ENCODE measurements around the gene ANO2.

The ANO2 gene

DNA sequence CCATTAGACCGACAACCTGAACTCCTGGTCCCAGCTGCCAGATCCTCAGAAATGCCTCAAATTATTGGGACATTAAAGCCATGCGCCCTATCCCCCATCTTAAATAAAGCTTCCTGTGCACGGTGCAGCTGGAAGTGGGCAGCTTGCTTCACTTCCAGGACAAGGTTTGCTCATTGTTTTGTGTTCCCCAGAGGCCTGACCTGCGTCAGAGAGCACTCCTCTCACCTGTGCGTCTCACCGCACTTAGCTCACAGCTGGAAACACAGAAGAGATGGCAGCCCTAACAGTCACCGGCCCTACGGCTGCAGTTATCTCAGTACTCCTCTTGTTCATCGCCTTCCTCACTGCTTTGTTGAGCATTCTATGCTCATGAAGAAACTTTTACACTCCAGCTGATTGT lies 135.5 kb downstream of the ANO2 start:
- no peak for DNase-seq

DNA sequence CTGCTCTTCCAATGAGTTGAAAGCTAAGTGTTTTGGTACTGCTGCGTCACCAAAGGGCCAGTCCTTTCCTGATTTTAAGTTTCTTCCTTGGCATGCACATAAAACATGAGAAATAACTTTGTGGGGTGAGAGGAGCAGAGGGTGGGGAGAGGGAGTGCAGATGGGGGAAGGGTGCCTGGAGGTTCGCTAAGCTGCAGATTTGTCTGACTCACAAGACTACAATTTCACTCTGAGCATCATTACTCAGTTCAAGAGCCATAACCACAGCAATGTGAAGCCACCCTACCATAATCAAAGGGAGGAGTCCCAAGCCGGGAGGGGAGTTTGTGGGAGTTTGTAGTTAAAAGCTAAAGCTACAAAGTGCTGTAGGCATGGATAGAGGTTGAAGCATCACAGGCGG lies 136.1 kb downstream of the ANO2 start:
- no peak for DNase-seq

DNA sequence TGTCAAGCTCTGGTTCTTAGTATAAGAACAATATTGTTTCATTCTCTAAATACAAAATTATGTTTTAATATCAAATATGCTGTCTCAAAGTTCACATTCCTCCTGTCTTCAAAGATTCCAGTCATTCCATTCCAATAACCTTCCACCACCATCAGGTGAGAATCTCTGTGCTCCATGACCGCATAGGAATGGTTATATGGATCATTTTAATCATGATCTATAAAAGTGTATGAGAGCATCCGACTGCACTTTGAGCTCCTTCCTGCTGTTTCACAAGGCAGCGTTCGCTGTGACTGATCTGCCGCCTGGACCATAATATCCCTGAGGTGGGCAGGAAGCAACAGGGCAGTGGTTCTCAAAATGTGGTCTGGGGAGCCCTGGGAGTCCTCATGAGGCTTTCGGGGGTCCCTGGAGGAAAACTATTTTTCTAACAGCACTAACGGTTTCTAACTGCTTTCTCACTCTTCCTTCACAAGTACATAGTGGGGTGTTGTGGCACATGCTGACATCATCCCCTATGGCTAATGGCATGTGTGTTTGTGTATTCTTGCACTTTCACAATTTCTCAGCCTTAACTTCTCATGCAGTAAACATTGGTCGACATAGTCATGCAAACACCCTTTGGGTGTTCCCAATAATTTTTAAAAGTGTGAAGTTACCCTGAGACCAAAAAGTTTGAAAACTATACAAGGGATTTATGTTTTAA lies 137.4 kb downstream of the ANO2 start:
- DNase-seq: no peak

DNA sequence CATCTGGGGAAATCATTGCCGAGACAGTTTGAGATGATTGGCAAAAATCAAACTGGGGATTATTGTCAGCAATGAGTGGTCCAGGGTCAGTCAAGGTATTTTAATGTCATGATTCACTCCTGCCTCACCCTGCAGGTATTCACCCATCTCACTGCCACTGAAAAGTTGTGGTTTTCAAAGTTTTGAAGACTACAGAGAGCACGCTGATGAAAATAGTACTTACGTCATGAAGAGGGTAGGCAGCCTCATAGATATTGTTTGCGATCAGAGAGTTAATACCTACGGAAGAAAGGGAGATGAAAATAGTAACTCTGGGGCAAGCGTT lies 138.0 kb downstream of the ANO2 start:
- DNase-seq: no peak

DNA sequence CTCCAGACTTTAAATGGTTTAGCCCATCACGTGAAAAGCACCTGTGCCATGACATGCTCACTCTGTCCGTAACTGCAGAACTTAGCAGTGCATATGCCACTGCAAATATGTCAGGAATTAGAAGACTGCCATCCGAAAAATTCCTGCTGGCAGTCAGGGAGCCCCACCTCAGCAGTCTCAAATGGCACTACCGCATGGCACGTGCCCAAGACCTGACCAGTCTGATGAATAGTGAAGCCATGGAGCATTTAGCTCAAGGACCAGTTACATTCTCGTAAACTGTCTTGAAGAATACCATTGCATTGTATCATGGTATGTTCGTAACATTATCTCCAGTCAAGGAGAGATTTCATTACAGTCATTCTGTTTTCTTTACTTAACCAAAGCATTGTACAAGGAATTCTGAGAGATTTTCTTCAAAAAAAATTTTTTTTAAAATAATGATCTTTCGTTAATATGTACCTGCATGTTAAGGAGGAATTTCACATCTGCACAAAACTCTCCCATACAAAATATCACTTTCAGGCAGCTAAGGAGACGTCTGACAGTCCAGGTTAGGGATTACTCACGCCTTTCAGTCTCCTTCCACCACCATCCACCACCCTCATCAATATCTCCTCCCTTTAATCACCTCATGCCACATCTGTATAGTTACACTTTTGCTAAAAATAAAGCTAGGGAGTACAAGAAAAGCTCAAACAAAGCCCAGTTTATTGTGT lies 138.5 kb downstream of the ANO2 start:
- DNase-seq: no peak

DNA sequence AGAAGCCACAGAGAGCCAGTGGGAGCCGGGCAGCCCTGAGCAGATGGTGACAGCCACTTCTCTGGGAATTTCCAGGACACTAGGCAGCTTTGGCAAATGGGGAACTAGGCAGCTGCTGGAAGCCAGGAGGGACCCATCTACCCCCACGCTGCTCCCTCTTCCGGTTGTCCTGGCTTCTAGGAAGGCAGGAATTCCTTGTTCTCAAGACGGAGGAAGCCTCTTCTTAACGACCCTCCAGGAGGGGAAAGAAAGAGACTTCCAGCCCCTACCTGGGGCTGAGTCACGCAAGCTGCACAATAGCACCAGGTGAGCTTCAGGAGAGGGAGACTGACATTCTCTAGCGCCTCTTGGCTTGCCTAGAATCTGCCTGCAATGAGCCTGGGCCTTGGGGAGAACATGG lies 141.5 kb downstream of the ANO2 start:
- no peak for DNase-seq

DNA sequence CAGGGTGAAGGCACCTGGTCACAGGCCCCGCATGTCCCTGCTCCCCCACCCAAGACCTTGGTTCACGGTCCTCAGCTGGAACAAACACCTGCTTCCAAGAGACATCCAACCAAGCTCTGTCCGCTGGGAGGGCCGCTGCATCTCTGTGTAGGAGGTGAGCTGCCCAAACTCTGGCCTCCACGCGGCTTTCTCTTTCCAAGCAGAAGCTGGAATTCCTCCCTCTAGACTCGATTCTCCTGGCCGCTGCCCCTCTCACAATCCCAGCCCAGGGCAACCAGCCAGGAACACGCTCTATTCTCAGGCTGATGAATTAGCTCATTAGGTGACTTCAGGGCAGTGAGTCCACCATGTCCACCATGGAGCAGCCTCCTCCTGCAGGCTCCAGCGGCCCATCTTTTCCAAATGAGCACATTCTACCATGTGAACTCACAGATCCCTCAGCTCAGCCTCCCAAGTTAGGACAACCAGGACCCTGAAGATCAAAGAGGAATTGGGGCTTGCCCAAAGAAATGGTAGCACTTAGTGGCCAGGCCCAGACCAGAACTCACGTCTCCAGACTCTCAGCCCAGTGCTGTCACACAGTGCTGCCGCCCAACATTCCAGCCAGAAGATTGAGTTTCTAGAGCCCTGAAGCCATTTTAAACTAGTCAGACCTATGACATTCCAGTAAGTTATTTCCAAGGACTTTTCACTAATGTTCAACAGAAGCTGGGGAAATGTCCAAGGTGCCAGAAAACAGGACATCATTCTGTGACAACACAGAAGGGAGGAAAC lies 146.6 kb downstream of the ANO2 start:
- no peak for DNase-seq

DNA sequence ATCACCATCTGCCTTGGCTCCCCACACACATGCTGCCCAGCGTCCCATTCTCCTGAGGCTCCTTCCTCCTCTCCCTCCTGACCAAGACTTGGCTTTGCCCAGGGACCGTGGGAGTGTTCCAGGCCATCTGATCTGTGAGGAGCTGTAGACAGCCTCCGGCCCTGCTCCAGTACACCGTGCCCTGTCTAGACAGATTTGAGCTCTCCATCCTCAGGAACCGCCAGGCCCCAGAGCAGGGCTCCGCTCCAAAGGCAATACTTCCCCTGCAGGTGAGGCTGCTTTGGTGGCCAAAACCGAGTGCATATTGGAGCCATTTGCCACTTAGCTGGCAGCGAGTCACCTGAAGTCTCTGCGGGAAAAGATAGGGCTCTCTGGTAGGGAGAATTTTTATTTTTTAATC lies 147.4 kb downstream of the ANO2 start:
- no peak for DNase-seq

DNA sequence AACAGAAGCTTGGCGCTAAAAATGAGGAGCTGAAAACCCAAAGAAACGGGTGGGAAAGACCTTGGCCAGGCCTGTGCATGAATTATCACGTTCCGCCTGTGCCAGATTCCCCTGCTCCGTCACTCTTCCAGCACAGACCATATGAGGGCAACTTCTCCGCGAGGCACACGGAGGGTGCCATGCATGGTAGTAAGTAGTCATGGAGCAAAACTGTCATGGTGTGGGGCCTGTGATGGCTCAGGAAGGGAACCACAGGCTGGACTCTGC lies 148.2 kb downstream of the ANO2 start:
- DNase-seq: no peak

DNA sequence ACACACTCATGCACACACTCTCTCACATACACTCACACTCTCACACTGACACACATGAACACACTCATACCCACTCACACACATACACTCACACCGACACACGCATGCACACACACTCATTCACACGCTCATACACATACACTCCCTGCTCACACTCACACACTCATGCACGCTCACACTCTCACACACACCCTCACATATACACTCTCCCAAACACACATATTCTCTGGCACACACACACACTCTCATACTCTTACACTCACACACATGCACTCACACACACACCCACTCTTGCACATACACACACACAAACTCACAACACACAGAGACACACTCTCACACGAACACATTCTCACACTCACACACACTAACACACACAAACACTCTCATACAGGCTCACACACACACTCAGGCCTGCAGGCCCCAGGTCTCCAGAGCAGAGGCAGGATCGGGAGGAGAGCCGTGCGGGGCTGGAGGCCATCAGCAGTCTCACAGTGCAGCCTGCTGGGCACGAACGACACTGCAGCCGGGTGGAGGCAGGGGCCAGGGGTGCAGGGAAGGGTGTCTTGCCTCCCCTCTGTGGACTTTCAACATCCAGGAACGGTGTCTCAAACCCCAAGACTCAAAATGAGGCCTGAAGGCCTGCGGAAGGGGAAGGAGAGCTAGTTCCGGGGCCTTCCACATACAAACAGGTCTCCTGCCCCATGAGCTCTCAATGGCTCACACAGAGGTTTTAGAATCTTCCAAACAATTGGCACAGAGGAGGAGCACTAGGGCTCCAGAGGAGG lies 148.7 kb downstream of the ANO2 start:
- peak; percentile 62 for DNase-seq

DNA sequence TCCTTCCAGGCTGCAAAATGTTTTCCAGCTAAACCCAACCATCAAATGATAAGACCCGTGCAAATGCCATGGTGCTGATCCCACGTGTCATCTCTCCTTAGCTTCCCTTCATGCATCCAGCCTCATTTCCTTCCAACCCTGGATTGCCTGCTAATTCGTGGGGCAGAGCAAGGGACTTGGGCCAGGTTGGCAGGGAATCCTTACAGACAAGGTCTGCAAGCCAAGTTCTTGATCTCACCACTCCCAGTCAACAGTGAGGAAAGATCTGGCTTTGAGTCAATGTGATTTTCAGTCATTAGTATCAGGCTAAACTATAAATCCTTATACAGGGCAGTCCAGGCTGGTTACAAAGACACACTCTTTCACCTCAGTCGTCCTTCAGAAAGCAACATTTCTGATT lies 150.9 kb downstream of the ANO2 start:
- DNase-seq: no peak

DNA sequence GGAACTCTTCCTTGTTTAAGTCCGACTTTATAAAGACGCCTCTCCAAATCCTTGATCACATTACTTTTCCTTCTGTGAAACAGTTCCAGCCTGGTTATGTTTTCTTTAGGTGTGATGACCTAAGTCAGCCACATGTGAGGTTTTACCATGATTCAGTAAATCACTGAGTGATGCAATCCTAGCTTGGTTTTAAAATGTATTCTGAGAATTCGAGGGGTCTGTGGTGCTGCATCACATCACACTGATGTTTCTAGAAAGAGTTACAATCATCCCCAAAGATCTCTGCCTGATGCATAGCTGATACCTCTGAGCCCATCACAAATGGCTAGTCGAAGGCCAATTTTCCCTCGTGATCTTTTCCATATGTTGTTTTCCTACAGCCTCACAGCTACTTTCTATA lies 152.7 kb downstream of the ANO2 start:
- no peak for DNase-seq

DNA sequence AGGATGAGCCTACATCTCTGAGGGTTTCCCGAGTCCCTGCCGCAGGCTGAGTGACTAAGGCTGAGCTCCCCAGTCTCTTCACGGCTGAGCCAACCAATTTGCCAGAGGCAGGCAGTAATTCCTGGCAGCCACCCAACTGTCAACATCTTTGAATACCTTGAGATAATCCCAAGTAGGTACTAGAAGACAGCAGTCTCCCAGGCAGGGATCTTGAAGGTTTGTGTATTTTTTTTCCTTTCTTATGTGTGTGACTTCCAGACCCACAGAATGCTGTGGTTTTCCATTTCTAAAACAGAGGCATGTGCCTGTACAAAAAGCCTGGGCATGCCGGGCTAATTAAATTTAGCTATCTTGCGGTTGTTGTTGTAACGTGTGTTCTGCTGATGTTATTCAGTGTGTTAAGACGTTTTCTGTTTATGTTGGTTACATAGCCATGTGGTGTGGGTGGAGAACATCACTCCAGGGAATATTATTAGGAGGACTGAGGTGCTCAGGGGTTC lies 155.5 kb downstream of the ANO2 start:
- no peak for DNase-seq

DNA sequence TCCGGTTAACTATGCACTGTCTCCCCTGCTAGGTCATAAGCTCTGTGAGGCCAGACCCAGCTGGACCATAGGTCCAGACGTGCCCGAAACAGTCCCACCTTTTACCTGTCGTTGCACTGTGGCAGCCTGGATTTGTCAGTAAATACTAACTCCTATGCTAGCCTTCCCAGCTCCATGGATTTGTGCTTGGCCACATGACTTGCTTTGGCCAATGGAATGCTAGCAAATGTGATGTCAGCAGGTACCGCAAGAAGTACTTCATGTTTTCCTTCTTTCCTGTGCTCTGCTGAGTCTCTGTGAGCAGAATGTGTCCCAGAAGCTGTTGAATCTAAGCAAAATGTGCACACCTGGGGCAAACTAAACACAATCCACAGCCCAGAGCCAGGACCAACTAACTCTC lies 157.2 kb downstream of the ANO2 start:
- DNase-seq: no peak

DNA sequence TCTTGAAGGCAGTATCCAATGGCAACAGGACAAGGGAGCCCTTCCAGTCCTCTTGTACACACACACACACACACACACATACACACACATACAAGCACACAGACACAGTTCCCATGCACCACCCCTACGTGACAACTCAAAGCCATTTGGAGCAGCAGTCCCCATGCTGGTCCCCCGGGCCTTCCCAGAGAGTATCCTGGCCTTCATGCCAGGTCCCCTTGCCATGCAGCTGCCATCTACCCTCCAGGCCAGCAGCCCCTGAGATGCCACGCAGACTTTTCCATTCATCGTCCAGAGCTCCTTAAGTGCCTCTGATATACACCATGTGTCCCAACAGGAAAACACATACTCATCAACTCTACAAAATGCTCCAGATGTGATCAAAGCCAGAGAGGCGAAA lies 159.5 kb downstream of the ANO2 start:
- no peak for DNase-seq

DNA sequence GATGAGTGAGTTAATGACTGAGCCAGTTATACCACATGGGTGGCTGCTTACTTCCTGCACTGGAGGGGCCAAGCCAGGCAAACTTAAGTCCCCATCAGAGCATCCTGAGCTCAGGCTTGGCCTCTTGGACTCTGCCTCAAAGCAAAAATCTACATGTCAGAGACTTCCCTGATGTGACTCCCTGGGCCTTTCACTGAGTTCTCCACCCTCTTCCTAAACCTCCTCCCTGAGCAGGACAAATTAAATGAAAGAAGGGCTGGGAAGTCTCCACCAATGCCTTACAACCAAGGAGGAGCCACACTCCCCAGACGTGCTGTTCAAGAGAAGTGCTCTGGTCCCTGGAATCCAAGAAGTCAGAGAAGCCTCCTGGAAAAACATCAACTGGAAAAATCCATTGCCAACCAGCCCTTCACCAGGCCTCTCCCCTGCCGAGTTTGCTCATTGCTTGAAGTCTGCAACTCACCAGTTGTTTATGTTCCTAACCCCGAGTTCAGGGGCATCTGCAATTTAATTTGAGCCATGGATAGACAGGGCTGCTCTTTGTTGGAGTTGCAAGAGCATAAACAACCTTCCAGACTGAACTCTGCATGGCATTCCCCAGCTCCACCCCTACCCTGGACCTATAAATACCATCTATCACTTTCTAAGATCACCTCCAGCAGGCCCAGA lies 160.5 kb downstream of the ANO2 start:
- DNase-seq: no peak

DNA sequence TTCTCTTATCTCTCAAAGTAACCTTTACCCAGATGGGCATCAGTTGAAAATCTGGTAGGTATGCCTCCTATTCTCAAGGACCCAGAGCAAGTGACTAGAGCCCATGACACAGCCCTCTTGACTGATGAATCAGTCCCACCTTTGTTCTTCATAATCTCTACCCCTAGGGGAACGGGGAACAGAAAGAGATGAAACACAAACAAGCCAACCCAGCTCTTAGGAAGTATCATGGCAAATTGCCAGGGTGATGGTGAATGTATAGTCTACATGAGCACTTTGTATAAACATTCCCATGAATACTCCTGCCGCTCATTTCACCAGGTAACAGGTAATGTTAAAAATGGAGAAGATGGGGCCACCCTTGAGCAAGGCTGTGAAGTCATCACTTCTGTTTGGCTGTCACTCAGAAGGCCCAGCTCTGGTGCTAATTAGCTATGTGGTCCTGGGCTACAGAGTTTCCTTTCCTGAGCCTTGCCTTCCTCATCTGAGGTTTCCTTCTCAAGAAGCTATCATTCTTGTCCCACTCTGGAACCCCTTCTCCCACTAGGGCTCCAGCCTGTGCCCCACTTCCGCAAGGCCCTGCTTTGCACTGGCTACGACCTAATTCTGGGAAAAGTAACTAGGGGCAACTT lies 161.7 kb downstream of the ANO2 start:
- DNase-seq: no peak

DNA sequence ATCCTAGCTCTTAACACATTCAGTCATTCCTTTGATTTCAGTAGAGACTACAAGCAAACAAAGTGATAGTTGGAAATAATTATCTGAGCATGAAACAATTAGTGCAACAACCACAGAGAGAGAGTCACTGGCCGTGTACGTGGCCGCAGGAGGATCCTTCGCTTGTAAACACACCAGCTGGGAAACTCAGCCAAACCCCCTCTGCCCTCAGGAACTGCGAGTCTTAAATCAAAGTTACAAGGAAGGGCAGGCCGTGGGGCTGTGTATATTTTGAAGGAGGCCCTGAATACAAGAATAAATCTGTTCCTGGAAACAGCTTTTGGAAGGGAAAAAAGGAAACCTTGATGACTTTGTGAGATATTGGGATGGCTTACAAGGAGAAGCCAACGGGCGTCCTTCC lies 164.5 kb downstream of the ANO2 start:
- DNase-seq: no peak

DNA sequence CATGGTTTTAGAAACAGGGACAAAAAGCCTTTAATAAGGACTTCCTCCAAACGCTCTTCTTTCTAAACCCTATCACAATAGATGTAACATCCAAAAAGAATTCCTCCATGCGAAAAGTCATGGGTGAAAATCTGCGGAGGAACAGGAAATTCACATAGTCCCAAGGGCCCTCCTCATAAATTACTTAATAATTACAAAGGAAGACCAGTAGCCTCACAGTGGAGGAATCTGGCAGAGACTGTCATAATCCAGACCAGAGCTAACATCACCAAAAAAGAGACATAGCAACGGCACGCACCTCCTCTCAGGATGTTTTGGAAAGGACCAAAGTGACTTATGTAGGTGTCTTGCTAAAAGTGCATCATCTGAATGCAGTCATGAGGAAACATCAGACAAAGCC lies 165.7 kb downstream of the ANO2 start:
- no peak for DNase-seq

DNA sequence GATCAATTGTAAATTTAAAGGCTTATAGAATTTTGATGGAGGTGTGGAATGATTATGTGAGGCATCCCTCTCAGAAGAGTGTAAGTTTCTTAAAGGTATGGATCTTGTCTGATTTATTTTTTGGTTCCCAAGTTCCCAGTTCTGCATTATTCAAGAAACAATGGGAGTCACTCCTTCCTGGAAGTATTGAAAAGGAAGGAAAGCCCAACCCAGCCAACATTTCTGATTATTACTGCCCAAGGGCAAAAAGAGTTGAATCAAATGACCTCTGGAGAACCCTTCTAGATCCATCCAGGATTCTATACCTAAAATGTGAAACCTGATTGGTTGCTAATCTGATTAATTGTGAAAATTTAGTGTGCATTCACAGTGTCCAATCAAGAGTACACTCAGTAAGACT lies 166.2 kb downstream of the ANO2 start:
- DNase-seq: no peak

DNA sequence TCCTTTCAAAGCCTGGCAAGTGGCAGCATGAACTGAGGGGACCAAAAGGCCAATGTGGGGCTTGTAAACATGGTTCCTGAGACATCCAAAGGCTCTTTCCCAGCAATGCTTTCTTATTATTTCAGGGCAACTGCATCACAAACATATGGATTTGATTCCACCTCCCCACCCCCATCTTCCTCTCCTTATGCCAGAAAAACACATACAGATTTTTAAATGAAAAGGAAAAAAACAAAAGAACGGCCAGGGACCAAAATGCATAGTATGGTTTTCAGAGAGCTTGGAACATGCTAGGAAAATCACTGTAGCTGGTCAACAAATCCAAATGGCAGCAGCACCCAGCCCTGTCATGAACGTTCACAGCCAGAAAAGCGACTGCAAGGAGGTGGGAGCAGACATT lies 167.6 kb downstream of the ANO2 start:
- DNase-seq: no peak

DNA sequence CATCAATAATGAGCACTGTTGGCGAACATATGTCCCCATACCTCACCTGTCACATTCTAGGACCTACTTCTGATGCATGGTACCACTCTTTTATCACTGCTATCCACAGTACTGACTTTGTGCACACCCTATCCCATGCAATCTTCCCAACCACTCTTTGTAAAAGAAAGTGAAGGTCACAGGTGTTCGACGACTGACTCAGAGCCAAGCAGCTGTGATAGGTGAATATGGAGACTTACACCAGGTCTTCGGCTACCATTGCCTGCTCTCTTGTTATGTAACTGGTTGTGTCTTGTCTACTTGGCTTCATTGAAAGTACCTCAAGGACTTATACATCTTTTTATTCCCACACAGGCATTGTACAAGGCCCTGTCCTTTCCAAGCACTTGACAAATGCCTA lies 169.0 kb downstream of the ANO2 start:
- DNase-seq: no peak

DNA sequence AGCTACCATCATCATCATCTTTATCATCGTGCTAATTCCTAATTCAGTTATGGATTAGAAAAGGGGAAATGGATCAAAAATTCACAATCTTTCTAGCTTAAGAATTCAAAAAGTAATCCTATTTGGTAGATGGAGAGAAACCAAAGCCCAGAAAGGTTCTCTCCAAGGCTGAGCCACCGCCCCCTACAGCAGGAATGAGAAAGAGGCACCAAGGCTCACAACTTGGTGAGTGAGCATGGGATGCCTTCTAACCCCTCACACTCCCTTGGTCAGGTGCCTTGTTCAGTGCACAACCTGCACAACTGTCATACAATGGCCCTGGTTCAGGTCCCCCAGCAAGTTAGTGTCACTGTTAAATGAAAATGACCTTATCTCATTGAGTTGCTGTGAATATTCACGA lies 171.5 kb downstream of the ANO2 start:
- DNase-seq: no peak
